HEK293 (cell line): ENCODE measurements around the gene STX1B.

Experiments used
- CTCF ChIA-PET: fragments of 350-600 bp; formaldehyde crosslinking; extraction: SDS; loops from one replicate; lab custom pipeline; 2021; ENCODE audit warnings: antibody characterized with exemption; lab: Yijun Ruan, JAX
- POLR2A ChIA-PET: fragments of 300-600 bp; formaldehyde crosslinking; extraction: SDS; loops from one replicate; lab custom pipeline; 2020; ENCODE audit warnings: antibody characterized with exemption, inconsistent platforms; lab: Yijun Ruan, JAX
- H3K27ac ChIP-seq: fragments of 200-500 bp; sonication (Bioruptor generic); 2 replicates; pipeline ENCODE4 v1.5.1; 2014; ENCODE audit warnings: low read depth, low read length, control low read depth, inconsistent platforms; ENCODE audit errors: extremely low read depth
- H3K36me3 ChIP-seq, 2 experiments: fragments of 200-500 bp in 1 of 2; sonication (Bioruptor generic) in 1 of 2; 1 replicate in 1 of 2; 2 replicates in 1 of 2; pipeline ENCODE4 v1.5.1; 2014 to 2017; ENCODE audit warnings: inconsistent platforms in 2 of 2, low read length in 2 of 2; ENCODE audit not compliant: control insufficient read depth in 2 of 2, insufficient read depth in 1 of 2
- H3K4me1 ChIP-seq: fragments of 200-500 bp; sonication (Bioruptor generic); 2 replicates; pipeline ENCODE4 v1.5.1; 2014; ENCODE audit warnings: mild to moderate bottlenecking, low read length, inconsistent platforms; ENCODE audit not compliant: control insufficient read depth, insufficient read depth
- H3K4me3 ChIP-seq: 2 replicates; pipeline ENCODE4 v1.5.1; 2011; ENCODE audit warnings: low read depth, mild to moderate bottlenecking, control low read depth, low read length, moderate library complexity
- H3K9me3 ChIP-seq: fragments of 200-500 bp; sonication (Bioruptor generic); 2 replicates; pipeline ENCODE4 v1.5.1; 2014; ENCODE audit warnings: low read depth, low read length, inconsistent platforms; ENCODE audit not compliant: control insufficient read depth, insufficient read depth
- BCL6B ChIP-seq: fragments of 450-650 bp; formaldehyde crosslinking; IDR thresholded peaks from 2 replicates; pipeline ENCODE4 v1.5.1; 2017; ENCODE audit warnings: missing biosample characterization, missing genetic modification characterization
- EGR2 ChIP-seq: fragments of 450-650 bp; formaldehyde crosslinking; IDR thresholded peaks from 2 replicates; pipeline ENCODE4 v1.5.1; 2016; ENCODE audit warnings: low read depth, missing biosample characterization, missing genetic modification characterization
- KLF1 ChIP-seq: fragments of 450-650 bp; formaldehyde crosslinking; IDR thresholded peaks from 2 replicates; pipeline ENCODE4 v1.5.1; 2016; ENCODE audit warnings: missing biosample characterization, missing genetic modification characterization
- OSR2 ChIP-seq: fragments of 450-650 bp; formaldehyde crosslinking; IDR thresholded peaks from 2 replicates; pipeline ENCODE4 v1.5.1; 2016; ENCODE audit warnings: missing biosample characterization, missing genetic modification characterization
- RBAK ChIP-seq: fragments of 450-650 bp; formaldehyde crosslinking; IDR thresholded peaks from 2 replicates; pipeline ENCODE4 v1.5.1; 2016; ENCODE audit warnings: missing biosample characterization, missing genetic modification characterization
- SCRT1 ChIP-seq: fragments of 450-650 bp; formaldehyde crosslinking; IDR thresholded peaks from 2 replicates; pipeline ENCODE4 v1.5.1; 2016; ENCODE audit warnings: missing biosample characterization, missing genetic modification characterization, borderline replicate concordance
- ZBTB44 ChIP-seq: fragments of 450-650 bp; IDR thresholded peaks from 2 replicates; pipeline ENCODE4 v1.5.1; 2018; ENCODE audit warnings: missing biosample characterization, mild to moderate bottlenecking, missing genetic modification characterization
- ZFP69B ChIP-seq: fragments of 450-650 bp; formaldehyde crosslinking; IDR thresholded peaks from 2 replicates; pipeline ENCODE4 v1.5.1; 2016; ENCODE audit warnings: missing biosample characterization, missing genetic modification characterization
- ZNF114 ChIP-seq: fragments of 450-650 bp; formaldehyde crosslinking; IDR thresholded peaks from 2 replicates; pipeline ENCODE4 v1.5.0; 2017; ENCODE audit warnings: missing biosample characterization, missing genetic modification characterization
- ZNF121 ChIP-seq: fragments of 450-650 bp; formaldehyde crosslinking; IDR thresholded peaks from 2 replicates; pipeline ENCODE4 v1.5.1; 2016; ENCODE audit warnings: missing biosample characterization, missing genetic modification characterization
- ZNF175 ChIP-seq: fragments of 450-650 bp; formaldehyde crosslinking; IDR thresholded peaks from 2 replicates; pipeline ENCODE4 v1.5.1; 2016; ENCODE audit warnings: missing biosample characterization, missing genetic modification characterization
- ZNF24 ChIP-seq: fragments of 450-650 bp; formaldehyde crosslinking; IDR thresholded peaks from 2 replicates; pipeline ENCODE4 v1.5.1; 2016; ENCODE audit warnings: missing biosample characterization, missing genetic modification characterization
- ZNF324 ChIP-seq: fragments of 450-650 bp; formaldehyde crosslinking; IDR thresholded peaks from 2 replicates; pipeline ENCODE4 v1.5.1; 2016; ENCODE audit warnings: missing biosample characterization, missing genetic modification characterization
- ZNF366 ChIP-seq: fragments of 450-650 bp; formaldehyde crosslinking; conservative IDR thresholded peaks from 2 replicates; pipeline ENCODE4 v1.5.1; 2016; ENCODE audit warnings: missing biosample characterization, missing genetic modification characterization
- ZNF510 ChIP-seq: fragments of 450-650 bp; formaldehyde crosslinking; IDR thresholded peaks from 2 replicates; pipeline ENCODE4 v1.5.1; 2018; ENCODE audit warnings: mild to moderate bottlenecking, missing genetic modification characterization, missing biosample characterization; ENCODE audit not compliant: insufficient replicate concordance
- ZNF544 ChIP-seq: fragments of 450-650 bp; formaldehyde crosslinking; IDR thresholded peaks from 2 replicates; pipeline ENCODE4 v1.5.0; 2017; ENCODE audit warnings: missing biosample characterization, missing genetic modification characterization
- ZNF664 ChIP-seq: fragments of 450-650 bp; formaldehyde crosslinking; IDR thresholded peaks from 2 replicates; pipeline ENCODE4 v1.5.1; 2016; ENCODE audit warnings: missing biosample characterization, missing genetic modification characterization
- ZNF692 ChIP-seq: fragments of 450-650 bp; formaldehyde crosslinking; IDR thresholded peaks from 2 replicates; pipeline ENCODE4 v1.5.1; 2016; ENCODE audit warnings: missing biosample characterization, missing genetic modification characterization
- TF ChIP-seq, protein P1 (sequence below): fragments of 450-650 bp; formaldehyde crosslinking; IDR thresholded peaks from 2 replicates; pipeline ENCODE4 v1.5.1; 2016; ENCODE audit warnings: missing biosample characterization, missing genetic modification characterization, borderline replicate concordance
- TF ChIP-seq, protein P2 (sequence below): fragments of 450-650 bp; formaldehyde crosslinking; IDR thresholded peaks from 2 replicates; pipeline ENCODE4 v1.5.1; 2017; ENCODE audit warnings: missing biosample characterization, missing genetic modification characterization
- TF ChIP-seq, protein P3 (sequence below): fragments of 450-650 bp; formaldehyde crosslinking; IDR thresholded peaks from 2 replicates; pipeline ENCODE4 v1.5.0; 2017; ENCODE audit warnings: missing biosample characterization, missing genetic modification characterization, borderline replicate concordance

STX1B gene

DNA sequence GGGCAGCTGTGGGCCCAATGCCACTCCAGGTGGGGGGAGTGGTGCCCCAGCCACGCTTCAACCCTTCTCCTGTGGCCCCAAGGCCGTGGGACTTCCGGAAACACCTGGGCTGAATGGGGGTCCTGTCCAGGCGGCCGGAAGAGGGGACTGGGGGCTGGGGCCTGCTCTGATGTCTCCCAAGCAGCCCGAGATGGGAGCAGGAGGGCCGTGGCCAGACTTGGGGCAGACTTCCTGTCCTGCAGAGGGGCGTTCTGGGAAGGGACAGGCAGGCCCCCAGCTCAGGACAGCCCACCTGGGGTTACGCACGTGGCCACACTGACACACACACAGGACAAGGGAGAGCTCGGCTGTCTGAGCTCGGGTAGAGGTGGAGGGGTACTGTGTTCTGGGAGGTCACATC is 20.3 kb downstream of the STX1B start:
- H3K9me3 ChIP-seq: no peaks in the 10 kb centered on the region
- ChIA-PET CTCF (no interaction called here), POLR2A (no interaction called here)
- no peak for TF ChIP-seq ZNF366
- TF ChIP-seq ZNF510: no peak
- TF ChIP-seq ZNF664: no peak
- no peak for TF ChIP-seq SCRT1 (tag by site-specific recombination)
- TF ChIP-seq, protein P1, sequence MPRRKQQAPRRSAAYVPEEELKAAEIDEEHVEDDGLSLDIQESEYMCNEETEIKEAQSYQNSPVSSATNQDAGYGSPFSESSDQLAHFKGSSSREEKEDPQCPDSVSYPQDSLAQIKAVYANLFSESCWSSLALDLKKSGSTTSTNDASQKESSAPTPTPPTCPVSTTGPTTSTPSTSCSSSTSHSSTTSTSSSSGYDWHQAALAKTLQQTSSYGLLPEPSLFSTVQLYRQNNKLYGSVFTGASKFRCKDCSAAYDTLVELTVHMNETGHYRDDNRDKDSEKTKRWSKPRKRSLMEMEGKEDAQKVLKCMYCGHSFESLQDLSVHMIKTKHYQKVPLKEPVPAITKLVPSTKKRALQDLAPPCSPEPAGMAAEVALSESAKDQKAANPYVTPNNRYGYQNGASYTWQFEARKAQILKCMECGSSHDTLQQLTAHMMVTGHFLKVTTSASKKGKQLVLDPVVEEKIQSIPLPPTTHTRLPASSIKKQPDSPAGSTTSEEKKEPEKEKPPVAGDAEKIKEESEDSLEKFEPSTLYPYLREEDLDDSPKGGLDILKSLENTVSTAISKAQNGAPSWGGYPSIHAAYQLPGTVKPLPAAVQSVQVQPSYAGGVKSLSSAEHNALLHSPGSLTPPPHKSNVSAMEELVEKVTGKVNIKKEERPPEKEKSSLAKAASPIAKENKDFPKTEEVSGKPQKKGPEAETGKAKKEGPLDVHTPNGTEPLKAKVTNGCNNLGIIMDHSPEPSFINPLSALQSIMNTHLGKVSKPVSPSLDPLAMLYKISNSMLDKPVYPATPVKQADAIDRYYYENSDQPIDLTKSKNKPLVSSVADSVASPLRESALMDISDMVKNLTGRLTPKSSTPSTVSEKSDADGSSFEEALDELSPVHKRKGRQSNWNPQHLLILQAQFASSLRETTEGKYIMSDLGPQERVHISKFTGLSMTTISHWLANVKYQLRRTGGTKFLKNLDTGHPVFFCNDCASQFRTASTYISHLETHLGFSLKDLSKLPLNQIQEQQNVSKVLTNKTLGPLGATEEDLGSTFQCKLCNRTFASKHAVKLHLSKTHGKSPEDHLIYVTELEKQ (tag by site-specific recombination): no peak
- no peak for TF ChIP-seq ZFP69B (tag by site-specific recombination)
- TF ChIP-seq RBAK (tag by site-specific recombination): no peak
- TF ChIP-seq OSR2 (tag by site-specific recombination): no peak
- TF ChIP-seq, protein P2, sequence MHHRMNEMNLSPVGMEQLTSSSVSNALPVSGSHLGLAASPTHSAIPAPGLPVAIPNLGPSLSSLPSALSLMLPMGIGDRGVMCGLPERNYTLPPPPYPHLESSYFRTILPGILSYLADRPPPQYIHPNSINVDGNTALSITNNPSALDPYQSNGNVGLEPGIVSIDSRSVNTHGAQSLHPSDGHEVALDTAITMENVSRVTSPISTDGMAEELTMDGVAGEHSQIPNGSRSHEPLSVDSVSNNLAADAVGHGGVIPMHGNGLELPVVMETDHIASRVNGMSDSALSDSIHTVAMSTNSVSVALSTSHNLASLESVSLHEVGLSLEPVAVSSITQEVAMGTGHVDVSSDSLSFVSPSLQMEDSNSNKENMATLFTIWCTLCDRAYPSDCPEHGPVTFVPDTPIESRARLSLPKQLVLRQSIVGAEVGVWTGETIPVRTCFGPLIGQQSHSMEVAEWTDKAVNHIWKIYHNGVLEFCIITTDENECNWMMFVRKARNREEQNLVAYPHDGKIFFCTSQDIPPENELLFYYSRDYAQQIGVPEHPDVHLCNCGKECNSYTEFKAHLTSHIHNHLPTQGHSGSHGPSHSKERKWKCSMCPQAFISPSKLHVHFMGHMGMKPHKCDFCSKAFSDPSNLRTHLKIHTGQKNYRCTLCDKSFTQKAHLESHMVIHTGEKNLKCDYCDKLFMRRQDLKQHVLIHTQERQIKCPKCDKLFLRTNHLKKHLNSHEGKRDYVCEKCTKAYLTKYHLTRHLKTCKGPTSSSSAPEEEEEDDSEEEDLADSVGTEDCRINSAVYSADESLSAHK (tag by site-specific recombination): no peak
- TF ChIP-seq ZNF175: no peak
- TF ChIP-seq, protein P3, sequence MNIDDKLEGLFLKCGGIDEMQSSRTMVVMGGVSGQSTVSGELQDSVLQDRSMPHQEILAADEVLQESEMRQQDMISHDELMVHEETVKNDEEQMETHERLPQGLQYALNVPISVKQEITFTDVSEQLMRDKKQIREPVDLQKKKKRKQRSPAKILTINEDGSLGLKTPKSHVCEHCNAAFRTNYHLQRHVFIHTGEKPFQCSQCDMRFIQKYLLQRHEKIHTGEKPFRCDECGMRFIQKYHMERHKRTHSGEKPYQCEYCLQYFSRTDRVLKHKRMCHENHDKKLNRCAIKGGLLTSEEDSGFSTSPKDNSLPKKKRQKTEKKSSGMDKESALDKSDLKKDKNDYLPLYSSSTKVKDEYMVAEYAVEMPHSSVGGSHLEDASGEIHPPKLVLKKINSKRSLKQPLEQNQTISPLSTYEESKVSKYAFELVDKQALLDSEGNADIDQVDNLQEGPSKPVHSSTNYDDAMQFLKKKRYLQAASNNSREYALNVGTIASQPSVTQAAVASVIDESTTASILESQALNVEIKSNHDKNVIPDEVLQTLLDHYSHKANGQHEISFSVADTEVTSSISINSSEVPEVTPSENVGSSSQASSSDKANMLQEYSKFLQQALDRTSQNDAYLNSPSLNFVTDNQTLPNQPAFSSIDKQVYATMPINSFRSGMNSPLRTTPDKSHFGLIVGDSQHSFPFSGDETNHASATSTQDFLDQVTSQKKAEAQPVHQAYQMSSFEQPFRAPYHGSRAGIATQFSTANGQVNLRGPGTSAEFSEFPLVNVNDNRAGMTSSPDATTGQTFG (tag by site-specific recombination): no peak
- no peak for TF ChIP-seq ZNF114
- no peak for TF ChIP-seq ZNF544
- TF ChIP-seq ZNF24 (tag by site-specific recombination): no peak
- no peak for TF ChIP-seq ZBTB44 (tag by site-specific recombination)
- H3K27ac ChIP-seq: no peak overlapping the region
- H3K4me1 ChIP-seq: no peaks in the 10 kb centered on the region
- peaks cover 0 to 23% of the 10 kb centered on the region in 2 experiments; a peak in 1 of 3 replicates for H3K36me3 ChIP-seq
- H3K4me3 ChIP-seq: no peak overlapping the region

DNA sequence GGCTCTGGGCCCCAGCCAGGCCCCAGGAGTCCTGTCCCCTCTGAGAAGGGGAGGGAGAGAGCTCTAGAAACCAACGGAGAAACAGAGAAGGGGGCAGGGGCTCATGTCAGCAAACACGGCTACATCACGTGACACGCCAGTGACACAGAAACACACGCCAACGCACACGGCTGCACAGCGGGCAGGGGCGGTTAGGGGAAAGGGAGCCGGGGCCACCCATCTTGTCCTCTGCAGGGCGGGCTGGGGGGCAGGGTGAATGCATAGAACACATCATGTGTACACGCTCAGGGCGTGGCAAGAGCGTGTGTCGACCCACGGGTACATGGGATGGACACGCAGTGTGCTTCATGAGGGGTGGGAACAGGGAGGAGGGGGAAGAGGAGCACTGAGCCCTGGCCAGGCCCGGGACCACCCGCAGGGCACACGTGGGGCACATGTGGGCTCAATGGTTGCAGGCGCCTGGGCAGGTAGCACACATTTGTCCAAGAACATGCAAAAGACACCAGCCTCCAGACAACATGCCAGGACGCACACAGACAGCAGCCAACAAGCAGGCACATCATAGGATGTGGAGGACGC is 20.9 kb downstream of the STX1B start:
- CTCF ChIA-PET: no interaction called here
- H3K27ac ChIP-seq: no peak overlapping the region
- H3K36me3 ChIP-seq: peaks cover 0 to 26% of the 10 kb centered on the region in 2 experiments; a peak in 1 of 3 replicates
- H3K4me3 ChIP-seq: no peak overlapping the region
- H3K4me1 ChIP-seq: no peaks in the 10 kb centered on the region
- H3K9me3 ChIP-seq: no peaks in the 10 kb centered on the region
- POLR2A ChIA-PET: no interaction called here
- TF ChIP-seq ZNF121 (tag by site-specific recombination) (no peak), ZNF692 (no peak), EGR2 (no peak), BCL6B (tag by site-specific recombination) (no peak), ZNF324 (tag by site-specific recombination) (no peak), KLF1 (no peak)
